ENCODE data around the gene SH3RF1. TPM values are rescaled to one million over a fixed set of nuclear protein-coding genes. Genes with fewer than 3 reads are reported as not detected.

SH3RF1 gene
- total RNA-seq, 2 experiments from 2014 or later, result 0.91 to 1.4 TPM

- ChIA-PET POLR2A (no interaction called here), CTCF (no interaction called here)
These were observed 127.4 kb downstream of the SH3RF1 start for GRCh38 chr4:169143335-169143734.

- ChIA-PET POLR2A (no interaction called here), CTCF (no interaction called here)
These were observed 127.8 kb downstream of the SH3RF1 start for GRCh38 chr4:169142906-169143305.

GRCh38 chr4:169142391-169142790, 128.4 kb downstream of the SH3RF1 start:
- CTCF ChIA-PET, result no interaction called here
- POLR2A ChIA-PET, result no interaction called here

GRCh38 chr4:169139021-169139420, 131.7 kb downstream of the SH3RF1 start:
- ChIA-PET POLR2A (no interaction called here), CTCF (no interaction called here)

- ChIA-PET CTCF (no interaction called here), POLR2A (no interaction called here)
These were observed 133.2 kb downstream of the SH3RF1 start for GRCh38 chr4:169137558-169137920.

- ChIA-PET CTCF (no interaction called here), POLR2A (no interaction called here)
These were observed 133.8 kb downstream of the SH3RF1 start for GRCh38 chr4:169136796-169137557.

- ChIA-PET POLR2A (no interaction called here), CTCF (no interaction called here)
These were observed 134.4 kb downstream of the SH3RF1 start for GRCh38 chr4:169136330-169136729.

- CTCF ChIA-PET, result no interaction called here
These were observed 135.0 kb downstream of the SH3RF1 start for GRCh38 chr4:169135776-169136175.

GRCh38 chr4:169133932-169134331, 136.8 kb downstream of the SH3RF1 start:
- ChIA-PET CTCF (no interaction called here), POLR2A (no interaction called here)

More at GRCh38 chr4:169135776-169136175, 135.0 kb downstream of the SH3RF1 start:
- POLR2A ChIA-PET, result no interaction called here

- ChIA-PET POLR2A (interaction anchor here (0.5 kb wide), 1 partner anchor 122 kb away, joined by 4 read pairs; the partner anchor contains the start of gene CBR4), CTCF (no interaction called here)
These were observed 138.0 kb downstream of the SH3RF1 start for GRCh38 chr4:169132561-169133305.

- CTCF ChIA-PET, result no interaction called here
- POLR2A ChIA-PET, result no interaction called here
These were observed 139.1 kb downstream of the SH3RF1 start for GRCh38 chr4:169131556-169132208.

GRCh38 chr4:169128902-169129301, 141.9 kb downstream of the SH3RF1 start:
- POLR2A ChIA-PET, result no interaction called here
- CTCF ChIA-PET, result no interaction called here

GRCh38 chr4:169127314-169127713, 143.4 kb downstream of the SH3RF1 start:
- ChIA-PET POLR2A (no interaction called here), CTCF (no interaction called here)

GRCh38 chr4:169124661-169125060, 146.1 kb downstream of the SH3RF1 start:
- ChIA-PET CTCF (no interaction called here), POLR2A (no interaction called here)

GRCh38 chr4:169122422-169122821, 148.3 kb downstream of the SH3RF1 start:
- POLR2A ChIA-PET, result no interaction called here
- CTCF ChIA-PET, result no interaction called here

GRCh38 chr4:169121861-169122382, 148.8 kb downstream of the SH3RF1 start:
- CTCF ChIA-PET, result no interaction called here
- POLR2A ChIA-PET, result no interaction called here

GRCh38 chr4:169120624-169121023, 150.1 kb downstream of the SH3RF1 start:
- ChIA-PET CTCF (no interaction called here), POLR2A (no interaction called here)

- CTCF ChIA-PET, result no interaction called here
These were observed 151.2 kb downstream of the SH3RF1 start for GRCh38 chr4:169119536-169119935.

GRCh38 chr4:169117591-169118081, 153.1 kb downstream of the SH3RF1 start:
- CTCF ChIA-PET, result no interaction called here
- POLR2A ChIA-PET, result no interaction called here

More at GRCh38 chr4:169119536-169119935, 151.2 kb downstream of the SH3RF1 start:
- POLR2A ChIA-PET, result no interaction called here

GRCh38 chr4:169116270-169116901, 154.4 kb downstream of the SH3RF1 start:
- CTCF ChIA-PET, result no interaction called here
- POLR2A ChIA-PET, result no interaction called here

Measured in activated CD8-positive, alpha-beta memory T cell treated with anti-CD3 and anti-CD28 coated beads for 36 hours (primary cell).